HEK293 (cell line): Measurements from ENCODE around the gene CACNA2D3.

Source experiments
- CTCF ChIA-PET: fragments of 350-600 bp; formaldehyde crosslinking; extraction: SDS; loops from one replicate; lab custom pipeline; 2021; ENCODE audit warnings: antibody characterized with exemption; lab: Yijun Ruan, JAX
- POLR2A ChIA-PET: fragments of 300-600 bp; formaldehyde crosslinking; extraction: SDS; loops from one replicate; lab custom pipeline; 2020; ENCODE audit warnings: antibody characterized with exemption, inconsistent platforms; lab: Yijun Ruan, JAX
- H3K27ac ChIP-seq: fragments of 200-500 bp; sonication (Bioruptor generic); 2 replicates; pipeline ENCODE4 v1.5.1; 2014; ENCODE audit warnings: low read depth, low read length, control low read depth, inconsistent platforms; ENCODE audit errors: extremely low read depth
- H3K36me3 ChIP-seq, 2 experiments: fragments of 200-500 bp in 1 of 2; sonication (Bioruptor generic) in 1 of 2; 1 replicate in 1 of 2; 2 replicates in 1 of 2; pipeline ENCODE4 v1.5.1; 2014 to 2017; ENCODE audit warnings: inconsistent platforms in 2 of 2, low read length in 2 of 2; ENCODE audit not compliant: control insufficient read depth in 2 of 2, insufficient read depth in 1 of 2
- H3K4me1 ChIP-seq: fragments of 200-500 bp; sonication (Bioruptor generic); 2 replicates; pipeline ENCODE4 v1.5.1; 2014; ENCODE audit warnings: mild to moderate bottlenecking, low read length, inconsistent platforms; ENCODE audit not compliant: control insufficient read depth, insufficient read depth
- H3K4me3 ChIP-seq: 2 replicates; pipeline ENCODE4 v1.5.1; 2011; ENCODE audit warnings: low read depth, mild to moderate bottlenecking, control low read depth, low read length, moderate library complexity
- H3K9me3 ChIP-seq: fragments of 200-500 bp; sonication (Bioruptor generic); 2 replicates; pipeline ENCODE4 v1.5.1; 2014; ENCODE audit warnings: low read depth, low read length, inconsistent platforms; ENCODE audit not compliant: control insufficient read depth, insufficient read depth
- HOXA7 ChIP-seq: sonication (generic); formaldehyde crosslinking; IDR thresholded peaks from 2 replicates; pipeline ENCODE4 v1.8.1; 2022; ENCODE audit warnings: missing genetic modification reagents, borderline replicate concordance
- HOXD13 ChIP-seq: sonication (generic); formaldehyde crosslinking; IDR thresholded peaks from 2 replicates; pipeline ENCODE4 v1.8.0; 2022; ENCODE audit warnings: missing genetic modification reagents, borderline replicate concordance
- PRDM1 ChIP-seq: fragments of 450-650 bp; formaldehyde crosslinking; IDR thresholded peaks from 2 replicates; pipeline ENCODE4; 2016; ENCODE audit warnings: missing biosample characterization, missing genetic modification characterization
- SP3 ChIP-seq: fragments of 450-650 bp; formaldehyde crosslinking; IDR thresholded peaks from 2 replicates; pipeline ENCODE4 v1.5.1; 2016; ENCODE audit warnings: missing biosample characterization, missing genetic modification characterization
- TRIM28 ChIP-seq: IDR thresholded peaks from 2 replicates; pipeline ENCODE4 v1.6.1; 2011; ENCODE audit warnings: low read length, control low read depth, borderline replicate concordance
- ZBTB20 ChIP-seq: fragments of 450-650 bp; formaldehyde crosslinking; IDR thresholded peaks from 2 replicates; pipeline ENCODE4 v1.5.1; 2016; ENCODE audit warnings: missing biosample characterization, missing genetic modification characterization
- ZBTB7A ChIP-seq: fragments of 450-650 bp; formaldehyde crosslinking; IDR thresholded peaks from 2 replicates; pipeline ENCODE4 v1.5.1; 2016; ENCODE audit warnings: low read depth, missing biosample characterization, missing genetic modification characterization
- ZNF112 ChIP-seq: fragments of 450-650 bp; formaldehyde crosslinking; IDR thresholded peaks from 2 replicates; pipeline ENCODE4 v1.5.0; 2017; ENCODE audit warnings: missing biosample characterization, missing genetic modification characterization
- ZNF239 ChIP-seq: fragments of 450-650 bp; formaldehyde crosslinking; IDR thresholded peaks from 2 replicates; pipeline ENCODE4 v1.5.1; 2016; ENCODE audit warnings: missing biosample characterization, missing genetic modification characterization
- ZNF302 ChIP-seq: fragments of 450-650 bp; formaldehyde crosslinking; IDR thresholded peaks from 2 replicates; pipeline ENCODE4 v1.5.1; 2016; ENCODE audit warnings: missing biosample characterization, missing genetic modification characterization, low read depth
- ZNF335 ChIP-seq: fragments of 450-650 bp; formaldehyde crosslinking; conservative IDR thresholded peaks from 2 replicates; pipeline ENCODE4 v1.5.1; 2016; ENCODE audit warnings: missing biosample characterization, missing genetic modification characterization
- ZNF37A ChIP-seq: fragments of 450-650 bp; IDR thresholded peaks from 2 replicates; pipeline ENCODE4 v1.5.1; 2018; ENCODE audit warnings: missing biosample characterization, missing genetic modification characterization
- ZNF426 ChIP-seq: fragments of 450-650 bp; formaldehyde crosslinking; IDR thresholded peaks from 2 replicates; pipeline ENCODE4 v1.5.1; 2017; ENCODE audit warnings: missing biosample characterization, missing genetic modification characterization, mild to moderate bottlenecking, inconsistent platforms, moderate library complexity
- ZNF521 ChIP-seq: fragments of 450-650 bp; formaldehyde crosslinking; IDR thresholded peaks from 2 replicates; pipeline ENCODE4 v1.5.1; 2017; ENCODE audit warnings: missing biosample characterization, mild to moderate bottlenecking, missing genetic modification characterization
- ZNF555 ChIP-seq: fragments of 450-650 bp; formaldehyde crosslinking; conservative IDR thresholded peaks from 2 replicates; pipeline ENCODE4 v1.5.1; 2017; ENCODE audit warnings: missing biosample characterization, mild to moderate bottlenecking, missing genetic modification characterization, inconsistent platforms
- ZNF596 ChIP-seq: fragments of 450-650 bp; IDR thresholded peaks from 2 replicates; pipeline ENCODE4 v1.5.0; 2018; ENCODE audit warnings: missing biosample characterization, mild to moderate bottlenecking, missing genetic modification characterization, moderate library complexity
- ZNF670 ChIP-seq: fragments of 450-650 bp; formaldehyde crosslinking; IDR thresholded peaks from 2 replicates; pipeline ENCODE4 v1.5.1; 2016; ENCODE audit warnings: missing biosample characterization, missing genetic modification characterization, low read depth
- ZNF701 ChIP-seq: fragments of 450-650 bp; formaldehyde crosslinking; IDR thresholded peaks from 2 replicates; pipeline ENCODE4 v1.5.1; 2016; ENCODE audit warnings: missing biosample characterization, missing genetic modification characterization
- ZNF768 ChIP-seq: fragments of 450-650 bp; formaldehyde crosslinking; IDR thresholded peaks from 2 replicates; pipeline ENCODE4 v1.5.1; 2018; ENCODE audit warnings: missing biosample characterization, mild to moderate bottlenecking, missing genetic modification characterization
- ZSCAN18 ChIP-seq: fragments of 450-650 bp; formaldehyde crosslinking; IDR thresholded peaks from 2 replicates; pipeline ENCODE4 v1.5.1; 2016; ENCODE audit warnings: missing biosample characterization, missing genetic modification characterization
- ZSCAN4 ChIP-seq: fragments of 450-650 bp; formaldehyde crosslinking; IDR thresholded peaks from 2 replicates; pipeline ENCODE4 v1.5.1; 2017; ENCODE audit warnings: missing biosample characterization, missing genetic modification characterization
- TF ChIP-seq, protein P1 (sequence below): fragments of 450-650 bp; formaldehyde crosslinking; IDR thresholded peaks from 2 replicates; pipeline ENCODE4 v1.5.1; 2017; ENCODE audit warnings: missing biosample characterization, missing genetic modification characterization
- TF ChIP-seq, protein P2 (sequence below): fragments of 450-650 bp; formaldehyde crosslinking; IDR thresholded peaks from 2 replicates; pipeline ENCODE4 v1.5.1; 2017; ENCODE audit warnings: missing biosample characterization, missing genetic modification characterization
- TF ChIP-seq, protein P3 (sequence below): fragments of 450-650 bp; formaldehyde crosslinking; IDR thresholded peaks from 2 replicates; pipeline ENCODE4 v1.5.1; 2016; ENCODE audit warnings: missing biosample characterization, missing genetic modification characterization, low read depth
- TF ChIP-seq, protein P4 (sequence below): fragments of 450-650 bp; IDR thresholded peaks from 2 replicates; pipeline ENCODE4 v1.5.1; 2018; ENCODE audit warnings: missing biosample characterization, mild to moderate bottlenecking, missing genetic modification characterization

CACNA2D3 gene

DNA sequence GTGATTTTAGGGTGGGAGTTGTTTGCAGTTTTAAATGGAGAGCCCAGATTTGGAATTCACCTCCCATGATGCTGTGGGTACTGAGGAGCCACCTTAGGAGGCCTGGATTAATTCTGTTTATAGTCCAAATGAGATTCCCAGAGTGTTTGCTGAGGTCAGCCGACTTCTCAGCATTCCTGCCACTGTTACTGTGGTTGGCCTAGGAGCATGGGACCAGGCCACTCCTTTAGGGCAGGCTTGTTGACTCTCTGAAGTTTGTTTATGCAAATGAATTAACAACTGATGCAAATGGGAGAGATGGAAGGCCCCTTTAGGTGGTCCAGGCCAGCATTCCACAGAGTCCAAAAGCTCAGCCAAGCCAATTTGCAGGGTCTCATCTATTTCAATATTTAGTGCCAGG, 46.1 kb downstream of the CACNA2D3 start:
- Histone ChIP-seq H3K4me1 (no peaks in the 10 kb centered on the region), H3K27ac (no peak overlapping the region), H3K9me3 (no peaks in the 10 kb centered on the region), H3K36me3 (no peaks in the 10 kb centered on the region), H3K4me3 (no peak overlapping the region)
- TF ChIP-seq HOXD13 (no peak), PRDM1 (tag by site-specific recombination) (no peak), ZBTB7A (tag by site-specific recombination) (no peak), ZNF112 (tag by site-specific recombination) (no peak), ZNF521 (tag by site-specific recombination) (no peak), ZNF701 (tag by site-specific recombination) (no peak), ZBTB20 (no peak), ZNF555 (tag by site-specific recombination) (no peak), ZNF239 (tag by site-specific recombination) (no peak), HOXA7 (CRISPR knock-in tag) (no peak), ZNF335 (tag by site-specific recombination) (no peak), SP3 (tag by site-specific recombination) (no peak)
- TF ChIP-seq, protein P1, sequence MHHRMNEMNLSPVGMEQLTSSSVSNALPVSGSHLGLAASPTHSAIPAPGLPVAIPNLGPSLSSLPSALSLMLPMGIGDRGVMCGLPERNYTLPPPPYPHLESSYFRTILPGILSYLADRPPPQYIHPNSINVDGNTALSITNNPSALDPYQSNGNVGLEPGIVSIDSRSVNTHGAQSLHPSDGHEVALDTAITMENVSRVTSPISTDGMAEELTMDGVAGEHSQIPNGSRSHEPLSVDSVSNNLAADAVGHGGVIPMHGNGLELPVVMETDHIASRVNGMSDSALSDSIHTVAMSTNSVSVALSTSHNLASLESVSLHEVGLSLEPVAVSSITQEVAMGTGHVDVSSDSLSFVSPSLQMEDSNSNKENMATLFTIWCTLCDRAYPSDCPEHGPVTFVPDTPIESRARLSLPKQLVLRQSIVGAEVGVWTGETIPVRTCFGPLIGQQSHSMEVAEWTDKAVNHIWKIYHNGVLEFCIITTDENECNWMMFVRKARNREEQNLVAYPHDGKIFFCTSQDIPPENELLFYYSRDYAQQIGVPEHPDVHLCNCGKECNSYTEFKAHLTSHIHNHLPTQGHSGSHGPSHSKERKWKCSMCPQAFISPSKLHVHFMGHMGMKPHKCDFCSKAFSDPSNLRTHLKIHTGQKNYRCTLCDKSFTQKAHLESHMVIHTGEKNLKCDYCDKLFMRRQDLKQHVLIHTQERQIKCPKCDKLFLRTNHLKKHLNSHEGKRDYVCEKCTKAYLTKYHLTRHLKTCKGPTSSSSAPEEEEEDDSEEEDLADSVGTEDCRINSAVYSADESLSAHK = no peak
- TF ChIP-seq, protein P2, sequence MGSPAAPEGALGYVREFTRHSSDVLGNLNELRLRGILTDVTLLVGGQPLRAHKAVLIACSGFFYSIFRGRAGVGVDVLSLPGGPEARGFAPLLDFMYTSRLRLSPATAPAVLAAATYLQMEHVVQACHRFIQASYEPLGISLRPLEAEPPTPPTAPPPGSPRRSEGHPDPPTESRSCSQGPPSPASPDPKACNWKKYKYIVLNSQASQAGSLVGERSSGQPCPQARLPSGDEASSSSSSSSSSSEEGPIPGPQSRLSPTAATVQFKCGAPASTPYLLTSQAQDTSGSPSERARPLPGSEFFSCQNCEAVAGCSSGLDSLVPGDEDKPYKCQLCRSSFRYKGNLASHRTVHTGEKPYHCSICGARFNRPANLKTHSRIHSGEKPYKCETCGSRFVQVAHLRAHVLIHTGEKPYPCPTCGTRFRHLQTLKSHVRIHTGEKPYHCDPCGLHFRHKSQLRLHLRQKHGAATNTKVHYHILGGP = no peak
- ChIA-PET CTCF (no interaction called here), POLR2A (no interaction called here)

DNA sequence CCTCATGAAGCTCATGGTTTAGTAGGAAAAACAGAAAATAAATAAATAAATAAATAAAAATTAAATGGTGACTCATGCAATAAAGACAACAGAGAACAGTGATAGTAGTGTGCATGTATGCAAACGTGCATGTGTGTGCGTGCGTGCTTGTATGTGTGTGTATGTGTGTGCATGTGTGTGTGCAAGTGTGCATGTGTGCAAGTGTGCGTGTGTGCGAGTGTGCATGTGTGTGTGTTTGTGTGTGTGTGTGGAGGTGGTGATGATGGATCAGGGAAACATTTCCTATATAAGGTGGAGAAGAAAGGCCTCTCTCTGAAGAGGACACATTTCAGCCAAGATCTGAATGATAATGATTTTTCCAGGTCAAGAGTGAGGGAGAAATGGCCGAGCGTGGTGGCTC, 47.2 kb downstream of the CACNA2D3 start:
- Histone ChIP-seq H3K4me3 (no peak overlapping the region), H3K27ac (no peak overlapping the region), H3K4me1 (no peaks in the 10 kb centered on the region), H3K36me3 (no peaks in the 10 kb centered on the region), H3K9me3 (no peaks in the 10 kb centered on the region)
- TF ChIP-seq ZSCAN4 (tag by site-specific recombination) (peak; percentile 87), ZNF596 (no peak)
- POLR2A ChIA-PET = no interaction called here
- CTCF ChIA-PET = interaction anchor here (0.7 kb wide), 1 partner anchor 426 kb away, joined by 6 read pairs; no protein-coding TSS in a partner anchor

DNA sequence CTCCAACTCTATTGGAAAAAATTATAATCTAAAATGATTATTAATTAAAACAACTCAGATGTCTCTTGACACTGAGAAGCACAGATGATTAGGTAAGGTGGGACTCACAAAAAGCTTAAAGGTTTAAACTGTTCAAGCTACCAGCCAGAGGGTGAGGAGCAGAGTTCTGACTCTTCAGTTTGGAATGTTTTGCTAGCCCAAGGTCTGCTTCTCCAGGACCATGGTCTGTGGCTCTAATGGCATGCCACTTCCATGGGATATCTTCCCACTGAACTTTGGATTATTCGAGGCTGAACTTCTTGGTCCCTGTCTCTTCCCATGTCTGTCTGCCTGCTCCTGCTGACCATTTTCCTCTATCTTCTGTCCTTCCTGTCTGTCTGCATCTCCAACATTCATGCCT, 49.2 kb downstream of the CACNA2D3 start:
- ChIA-PET POLR2A (no interaction called here), CTCF (no interaction called here)
- Histone ChIP-seq H3K36me3 (no peaks in the 10 kb centered on the region), H3K4me1 (peaks cover 5% of the 10 kb centered on the region), H3K9me3 (no peaks in the 10 kb centered on the region), H3K27ac (no peak overlapping the region), H3K4me3 (no peak overlapping the region)
- TF ChIP-seq ZNF426 (tag by site-specific recombination) (no peak), ZNF670 (no peak), ZSCAN18 (no peak), ZNF302 (tag by site-specific recombination) (no peak), ZNF768 (tag by site-specific recombination) (no peak), TRIM28 (no peak), ZNF37A (tag by site-specific recombination) (no peak), SP3 (tag by site-specific recombination) (no peak)
- TF ChIP-seq, protein P3, sequence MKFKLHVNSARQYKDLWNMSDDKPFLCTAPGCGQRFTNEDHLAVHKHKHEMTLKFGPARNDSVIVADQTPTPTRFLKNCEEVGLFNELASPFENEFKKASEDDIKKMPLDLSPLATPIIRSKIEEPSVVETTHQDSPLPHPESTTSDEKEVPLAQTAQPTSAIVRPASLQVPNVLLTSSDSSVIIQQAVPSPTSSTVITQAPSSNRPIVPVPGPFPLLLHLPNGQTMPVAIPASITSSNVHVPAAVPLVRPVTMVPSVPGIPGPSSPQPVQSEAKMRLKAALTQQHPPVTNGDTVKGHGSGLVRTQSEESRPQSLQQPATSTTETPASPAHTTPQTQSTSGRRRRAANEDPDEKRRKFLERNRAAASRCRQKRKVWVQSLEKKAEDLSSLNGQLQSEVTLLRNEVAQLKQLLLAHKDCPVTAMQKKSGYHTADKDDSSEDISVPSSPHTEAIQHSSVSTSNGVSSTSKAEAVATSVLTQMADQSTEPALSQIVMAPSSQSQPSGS (tag by site-specific recombination) = no peak
- TF ChIP-seq, protein P4, sequence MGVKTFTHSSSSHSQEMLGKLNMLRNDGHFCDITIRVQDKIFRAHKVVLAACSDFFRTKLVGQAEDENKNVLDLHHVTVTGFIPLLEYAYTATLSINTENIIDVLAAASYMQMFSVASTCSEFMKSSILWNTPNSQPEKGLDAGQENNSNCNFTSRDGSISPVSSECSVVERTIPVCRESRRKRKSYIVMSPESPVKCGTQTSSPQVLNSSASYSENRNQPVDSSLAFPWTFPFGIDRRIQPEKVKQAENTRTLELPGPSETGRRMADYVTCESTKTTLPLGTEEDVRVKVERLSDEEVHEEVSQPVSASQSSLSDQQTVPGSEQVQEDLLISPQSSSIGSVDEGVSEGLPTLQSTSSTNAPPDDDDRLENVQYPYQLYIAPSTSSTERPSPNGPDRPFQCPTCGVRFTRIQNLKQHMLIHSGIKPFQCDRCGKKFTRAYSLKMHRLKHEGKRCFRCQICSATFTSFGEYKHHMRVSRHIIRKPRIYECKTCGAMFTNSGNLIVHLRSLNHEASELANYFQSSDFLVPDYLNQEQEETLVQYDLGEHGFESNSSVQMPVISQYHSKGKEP (tag by site-specific recombination) = no peak
